HEK293T (cell line): ENCODE data around the gene CYP27B1.

Experiments
- CTCF ChIA-PET: fragments of 350-600 bp; formaldehyde crosslinking; extraction: SDS; loops from one replicate; lab custom pipeline; 2021; ENCODE audit warnings: antibody characterized with exemption, inconsistent platforms; lab: Yijun Ruan, JAX
- POLR2A ChIA-PET: fragments of 350-600 bp; formaldehyde crosslinking; extraction: SDS; loops from one replicate; lab custom pipeline; 2020; ENCODE audit warnings: antibody characterized with exemption, inconsistent platforms; lab: Yijun Ruan, JAX
- DNase-seq: peaks from one replicate; pipeline ENCODE4 v3.0.0; 2012; ENCODE audit warnings: mixed read lengths; ENCODE audit errors: extremely low spot score
- ARNT ChIP-seq: fragments of 450-650 bp; IDR thresholded peaks from 2 replicates; pipeline ENCODE4 v1.6.1; 2017; ENCODE audit warnings: mild to moderate bottlenecking
- BHLHE40 ChIP-seq: fragments of 450-650 bp; IDR thresholded peaks from 2 replicates; pipeline ENCODE4 v1.6.1; 2016; ENCODE audit warnings: mild to moderate bottlenecking, moderate library complexity, borderline replicate concordance
- CTBP1 ChIP-seq: fragments of 450-650 bp; IDR thresholded peaks from 2 replicates; pipeline ENCODE4 v1.6.1; 2016; ENCODE audit warnings: borderline replicate concordance
- ELF4 ChIP-seq: fragments of 450-650 bp; IDR thresholded peaks from 2 replicates; pipeline ENCODE4 v1.6.1; 2017; ENCODE audit warnings: antibody characterized with exemption
- FOXA1 ChIP-seq: fragments of 450-650 bp; IDR thresholded peaks from 2 replicates; pipeline ENCODE4 v1.6.1; 2016; ENCODE audit warnings: mild to moderate bottlenecking
- FOXK2 ChIP-seq: fragments of 450-650 bp; IDR thresholded peaks from 2 replicates; pipeline ENCODE4 v1.6.1; 2016; ENCODE audit warnings: mild to moderate bottlenecking
- FOXM1 ChIP-seq: fragments of 450-650 bp; IDR thresholded peaks from 2 replicates; pipeline ENCODE4 v1.6.1; 2017; ENCODE audit warnings: mild to moderate bottlenecking, borderline replicate concordance
- HDGF ChIP-seq: fragments of 450-650 bp; IDR thresholded peaks from 2 replicates; pipeline ENCODE4 v1.6.1; 2017; ENCODE audit warnings: antibody characterized with exemption, borderline replicate concordance
- L3MBTL2 ChIP-seq: fragments of 450-650 bp; conservative IDR thresholded peaks from 2 replicates; pipeline ENCODE4 v1.6.1; 2016; ENCODE audit warnings: mild to moderate bottlenecking
- LEF1 ChIP-seq: fragments of 450-650 bp; IDR thresholded peaks from 2 replicates; pipeline ENCODE4 v1.6.1; 2017; ENCODE audit warnings: mild to moderate bottlenecking, borderline replicate concordance
- NFRKB ChIP-seq: fragments of 450-650 bp; IDR thresholded peaks from 2 replicates; pipeline ENCODE4 v1.6.1; 2016; ENCODE audit warnings: mild to moderate bottlenecking, moderate library complexity
- SP1 ChIP-seq: fragments of 450-650 bp; IDR thresholded peaks from 2 replicates; pipeline ENCODE4 v1.6.1; 2017
- SUZ12 ChIP-seq: fragments of 450-650 bp; IDR thresholded peaks from 2 replicates; pipeline ENCODE4 v1.6.1; 2016; ENCODE audit warnings: mild to moderate bottlenecking
- TARDBP ChIP-seq: fragments of 450-650 bp; IDR thresholded peaks from 2 replicates; pipeline ENCODE4 v1.6.1; 2016
- ZNF384 ChIP-seq: fragments of 450-650 bp; IDR thresholded peaks from 2 replicates; pipeline ENCODE4 v1.6.1; 2016
- TF ChIP-seq, protein P1 (sequence below): fragments of 450-650 bp; IDR thresholded peaks from 2 replicates; pipeline ENCODE4 v1.6.1; 2016

The CYP27B1 gene

GRCh38 chr12:57751432-57751787, 15.5 kb downstream of the CYP27B1 start:
- ChIA-PET CTCF (no interaction called here), POLR2A (interaction anchor here (1.1 to 2.0 kb wide), 2 partner anchors 15 to 25 kb away, joined by 4 to 11 read pairs; no protein-coding TSS in a partner anchor)
- no peak for TF ChIP-seq NFRKB
- no peak for TF ChIP-seq FOXM1
- TF ChIP-seq SUZ12 = no peak
- TF ChIP-seq FOXA1 = no peak
- TF ChIP-seq BHLHE40 = no peak
- TF ChIP-seq ARNT = no peak
- TF ChIP-seq ELF4 = no peak
- TF ChIP-seq L3MBTL2 = no peak
- no peak for DNase-seq

GRCh38 chr12:57750561-57751431, 16.1 kb downstream of the CYP27B1 start:
- ChIA-PET POLR2A (interaction anchor here (0.8 to 2.0 kb wide), 3 partner anchors 10 to 24 kb away, joined by 3 to 11 read pairs (median 4); partner anchors contain the start of genes EEF1AKMT3 and METTL1), CTCF (interaction anchor here (1.5 kb wide), 1 partner anchor 9 kb away, joined by 3 read pairs; no protein-coding TSS in a partner anchor)
- DNase-seq = no peak
- no peak for TF ChIP-seq L3MBTL2
- TF ChIP-seq FOXM1 = no peak
- TF ChIP-seq BHLHE40 = no peak
- no peak for TF ChIP-seq ARNT
- TF ChIP-seq CTBP1 = no peak
- no peak for TF ChIP-seq NFRKB

GRCh38 chr12:57749061-57749460, 17.8 kb downstream of the CYP27B1 start:
- no peak for DNase-seq
- POLR2A ChIA-PET = interaction anchor here (0.8 to 1.4 kb wide), 3 partner anchors 8 to 12 kb away, joined by 3 to 4 read pairs (median 3); no protein-coding TSS in a partner anchor
- CTCF ChIA-PET = no interaction called here
- no peak for TF ChIP-seq ELF4
- no peak for TF ChIP-seq ARNT
- no peak for TF ChIP-seq L3MBTL2
- TF ChIP-seq SUZ12 = no peak
- TF ChIP-seq, protein P1, sequence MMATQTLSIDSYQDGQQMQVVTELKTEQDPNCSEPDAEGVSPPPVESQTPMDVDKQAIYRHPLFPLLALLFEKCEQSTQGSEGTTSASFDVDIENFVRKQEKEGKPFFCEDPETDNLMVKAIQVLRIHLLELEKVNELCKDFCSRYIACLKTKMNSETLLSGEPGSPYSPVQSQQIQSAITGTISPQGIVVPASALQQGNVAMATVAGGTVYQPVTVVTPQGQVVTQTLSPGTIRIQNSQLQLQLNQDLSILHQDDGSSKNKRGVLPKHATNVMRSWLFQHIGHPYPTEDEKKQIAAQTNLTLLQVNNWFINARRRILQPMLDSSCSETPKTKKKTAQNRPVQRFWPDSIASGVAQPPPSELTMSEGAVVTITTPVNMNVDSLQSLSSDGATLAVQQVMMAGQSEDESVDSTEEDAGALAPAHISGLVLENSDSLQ = no peak
- TF ChIP-seq HDGF = no peak
- no peak for TF ChIP-seq LEF1
- TF ChIP-seq TARDBP = no peak
- TF ChIP-seq ZNF384 = no peak

GRCh38 chr12:57746025-57746424, 20.9 kb downstream of the CYP27B1 start:
- no peak for DNase-seq
- ChIA-PET CTCF (no interaction called here), POLR2A (interaction anchor here (1.3 to 3.0 kb wide), 4 partner anchors 11 to 99 kb away, joined by 3 to 42 read pairs (median 13); no protein-coding TSS in a partner anchor)
- TF ChIP-seq, protein P1 = no peak
- TF ChIP-seq BHLHE40 (no peak), LEF1 (no peak), TARDBP (no peak), L3MBTL2 (no peak), ELF4 (no peak), FOXA1 (no peak), CTBP1 (no peak), ARNT (no peak), FOXM1 (no peak), SP1 (no peak)

DNA sequence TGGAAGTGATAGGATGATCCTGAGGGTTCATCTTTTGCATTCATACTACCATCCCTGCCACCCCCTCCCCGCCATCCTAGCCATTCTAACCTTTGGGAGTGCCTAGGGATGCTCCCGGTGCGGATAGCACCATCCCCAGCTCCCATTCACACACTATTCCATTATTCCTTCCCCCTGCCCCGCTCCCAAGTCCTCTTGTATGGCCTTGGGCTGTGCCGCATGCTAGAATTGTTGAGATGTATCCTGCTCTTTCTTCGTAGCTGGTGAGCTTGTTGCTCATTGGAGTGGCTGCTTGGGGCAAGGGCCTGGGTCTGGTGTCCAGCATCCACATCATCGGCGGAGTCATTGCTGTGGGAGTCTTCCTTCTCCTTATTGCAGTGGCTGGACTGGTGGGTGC, 21.4 kb downstream of the CYP27B1 start:
- POLR2A ChIA-PET = interaction anchor here (0.6 to 3.0 kb wide), 13 partner anchors 10 to 225 kb away, joined by 3 to 42 read pairs (median 4); partner anchors contain the start of genes ARHGEF25, CYP27B1, DDIT3 and MARCHF9
- no peak for TF ChIP-seq CTBP1
- TF ChIP-seq, protein P1 = no peak
- TF ChIP-seq ZNF384 = no peak
- TF ChIP-seq HDGF = no peak
- no peak for TF ChIP-seq L3MBTL2
- no peak for TF ChIP-seq BHLHE40
- TF ChIP-seq LEF1 = no peak
- TF ChIP-seq SUZ12 = no peak
- no peak for TF ChIP-seq ELF4
- TF ChIP-seq SP1 = no peak
- TF ChIP-seq ARNT = no peak
- TF ChIP-seq TARDBP = no peak
- no peak for TF ChIP-seq NFRKB
- TF ChIP-seq FOXK2 = no peak
- no peak for TF ChIP-seq FOXM1
- no peak for TF ChIP-seq FOXA1
- DNase-seq = no peak
- CTCF ChIA-PET = interaction anchor here (0.6 kb wide), 1 partner anchor 91 kb away, joined by 5 read pairs; no protein-coding TSS in a partner anchor
